Kidney (tissue), 14 donors: ENCODE measurements around the gene ALB. TPM values are rescaled to one million over a fixed set of nuclear protein-coding genes. Genes with fewer than 3 reads are reported as not detected.

ENCODE experiments used
- DNase-seq, 5 donors: peaks; one replicate each; pipeline ENCODE4 v3.0.0-alpha.2; 2013 to 2020
- FAIRE-seq: peaks from 2 replicates; lab custom pipeline; 2012; peaks lifted over from hg19 to GRCh38; lab: Jason Lieb, UNC
- H3K27ac ChIP-seq, 2 donors: one replicate each; pipeline ENCODE4 v1.7.0; 2013; ENCODE audit warnings: low read depth in 2 of 2, low read length in 2 of 2, inconsistent platforms in 1 of 2
- H3K27me3 ChIP-seq: one replicate; pipeline ENCODE4 v1.7.1; 2013; ENCODE audit warnings: low read length, inconsistent platforms; ENCODE audit not compliant: control insufficient read depth, insufficient read depth
- H3K36me3 ChIP-seq, 3 donors: one replicate each; pipeline versions ENCODE4 v1.7.0 to v1.7.1; 2013; ENCODE audit warnings: low read length in 3 of 3, control low read depth in 1 of 3, inconsistent platforms in 1 of 3; ENCODE audit not compliant: insufficient read depth in 3 of 3, control insufficient read depth in 2 of 3
- H3K4me1 ChIP-seq, 3 donors: one replicate each; pipeline versions ENCODE4 v1.7.0 to v1.7.1; 2013; ENCODE audit warnings: low read length in 3 of 3, inconsistent platforms in 1 of 3, low read depth in 1 of 3; ENCODE audit not compliant: control insufficient read depth in 2 of 3, insufficient read depth in 2 of 3
- H3K4me3 ChIP-seq, 3 donors: one replicate each; pipeline versions ENCODE4 v1.7.0 to v1.8.1; 2013; ENCODE audit warnings: low read length in 3 of 3, control low read depth in 1 of 3, inconsistent platforms in 1 of 3
- H3K9ac ChIP-seq, 3 donors: one replicate each; pipeline versions ENCODE4 v1.7.0 to v1.7.1; 2013; ENCODE audit warnings: low read length in 3 of 3, control low read depth in 1 of 3, inconsistent platforms in 1 of 3
- H3K9me3 ChIP-seq, 3 donors: one replicate each; pipeline versions ENCODE4 v1.7.0 to v1.7.1; 2013; ENCODE audit warnings: low read length in 3 of 3, control low read depth in 1 of 3, inconsistent platforms in 1 of 3; ENCODE audit not compliant: control insufficient read depth in 2 of 3, insufficient read depth in 1 of 3
- CTCF ChIP-seq: IDR thresholded peaks from 3 replicates; pipeline ENCODE4 v1.5.1; 2012; ENCODE audit warnings: mild to moderate bottlenecking, moderate library complexity, borderline replicate concordance; ENCODE audit not compliant: insufficient read depth; ENCODE audit errors: extremely low read depth
- intact Hi-C: fragments of 100-400 bp; cut with DNase I; formaldehyde crosslinking; loops from one replicate; pipeline ENCODE4 v1.11.1; 2022
- polyA plus RNA-seq: library from polyadenylated mRNA; stranded (reverse); fragments of 350-450 nt; fragmentation: Illumina TruSeq; extraction: RNeasy Lipid Tissue Mini Kit (QIAGEN cat#74804); gene quantifications from one replicate; pipeline ENCODE4 v1.2.3, GENCODE V29; 2014; ENCODE audit warnings: low read depth, low replicate concordance; ENCODE audit not compliant: insufficient read depth
- total RNA-seq: library from RNA; stranded (reverse); fragmentation: NEBNext Ultra II Directional; extraction: Animal tissue kit (Norgen Biotek cat#: 25700); gene quantifications from one replicate; pipeline ENCODE4 v1.2.1, GENCODE V29; 2021
- donor health status: control.
- donor health status: control.
- donor health status: control.
- donor health status: control.
- donor health status: control.
- donor health status: DM: yes; HTN: yes; CAD: no.
- donor health status: Normal renal cell carcinoma (clear cell type).

Gene ALB
- total and polyA plus RNA-seq, 2 donors from 2014 or later = 0.19 to 172 TPM

DNA sequence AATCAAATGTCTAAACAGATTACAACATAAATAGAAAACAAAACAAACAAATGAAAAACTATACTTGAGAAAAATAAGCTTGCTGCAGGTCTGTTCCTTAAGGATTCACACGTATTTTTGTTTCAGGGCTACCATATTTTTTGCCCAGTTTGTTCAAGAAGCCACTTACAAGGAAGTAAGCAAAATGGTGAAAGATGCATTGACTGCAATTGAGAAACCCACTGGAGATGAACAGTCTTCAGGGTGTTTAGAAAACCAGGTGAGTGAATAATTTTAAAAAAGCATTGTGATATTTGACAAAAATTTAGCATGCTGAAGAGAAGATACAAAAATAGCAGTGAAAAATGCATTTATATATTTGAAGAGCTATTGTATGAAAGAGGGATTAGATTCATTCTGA lies 34.0 kb downstream of the ALB start:
- H3K9me3 ChIP-seq = no peaks in the 10 kb centered on the region
- TF ChIP-seq CTCF = no peak
- H3K9ac ChIP-seq = no peak overlapping the region
- intact Hi-C loops = no loop called here
- H3K27me3 ChIP-seq = no peaks in the 10 kb centered on the region
- no peaks in the 10 kb centered on the region for H3K4me1 ChIP-seq
- H3K36me3 ChIP-seq = no peaks in the 10 kb centered on the region
- no peak for DNase-seq
- FAIRE-seq = no peak
- H3K4me3 ChIP-seq = no peak overlapping the region
- H3K27ac ChIP-seq = no peak overlapping the region

DNA sequence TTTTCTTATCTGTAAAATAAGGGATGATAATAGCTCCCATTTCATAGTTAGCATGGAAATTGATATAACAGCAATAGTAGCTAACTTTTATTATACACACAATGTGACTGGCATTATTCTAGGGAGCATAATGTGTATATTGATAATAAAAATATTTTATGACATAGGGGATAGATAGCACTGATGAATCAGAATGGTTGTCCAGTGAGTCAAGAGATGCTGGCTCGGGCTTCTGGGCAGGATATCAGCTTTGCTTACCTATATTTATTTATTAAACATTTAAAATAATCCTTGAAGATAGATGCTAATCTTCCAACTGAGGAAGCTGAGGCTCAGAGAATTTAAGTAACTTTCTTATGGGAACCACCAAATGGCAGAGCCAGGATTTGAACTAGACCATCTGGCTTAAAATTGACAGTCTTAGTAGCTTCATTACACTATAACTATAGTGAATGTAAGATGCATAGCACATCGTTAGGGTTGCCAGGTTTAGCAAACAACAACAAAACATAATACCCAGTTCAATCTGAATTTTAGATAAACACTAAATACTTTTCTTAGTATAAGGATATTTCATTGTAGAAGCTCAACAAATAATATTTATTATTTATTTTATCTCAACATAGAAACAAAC lies 34.6 kb downstream of the ALB start:
- Histone ChIP-seq H3K9ac (no peak overlapping the region), H3K27me3 (no peaks in the 10 kb centered on the region), H3K27ac (no peak overlapping the region), H3K9me3 (no peaks in the 10 kb centered on the region), H3K4me3 (no peak overlapping the region), H3K36me3 (no peaks in the 10 kb centered on the region), H3K4me1 (no peaks in the 10 kb centered on the region)
- FAIRE-seq (no peak), DNase-seq (no peak)
- no peak for TF ChIP-seq CTCF
- intact Hi-C loops = no loop called here

GRCh38 chr4:73439445-73439844 lies 35.4 kb downstream of the ALB start:
- no peak overlapping the region for H3K4me3 ChIP-seq
- no peak for FAIRE-seq
- no peaks in the 10 kb centered on the region for H3K4me1 ChIP-seq
- no peak overlapping the region for H3K27ac ChIP-seq
- H3K9me3 ChIP-seq = no peaks in the 10 kb centered on the region
- no peak for DNase-seq
- H3K27me3 ChIP-seq = no peaks in the 10 kb centered on the region
- intact Hi-C loops = no loop called here
- TF ChIP-seq CTCF = no peak
- H3K36me3 ChIP-seq = no peaks in the 10 kb centered on the region
- H3K9ac ChIP-seq = no peak overlapping the region

GRCh38 chr4:73439991-73440390 lies 35.9 kb downstream of the ALB start:
- Histone ChIP-seq H3K27ac (no peak overlapping the region), H3K36me3 (no peaks in the 10 kb centered on the region), H3K4me3 (no peak overlapping the region), H3K4me1 (no peaks in the 10 kb centered on the region), H3K9ac (no peak overlapping the region), H3K27me3 (no peaks in the 10 kb centered on the region), H3K9me3 (no peaks in the 10 kb centered on the region)
- DNase-seq (no peak), FAIRE-seq (no peak)
- TF ChIP-seq CTCF = no peak
- intact Hi-C loops = no loop called here
